ENCODE data around the gene CLEC16A.

CLEC16A gene

DNA sequence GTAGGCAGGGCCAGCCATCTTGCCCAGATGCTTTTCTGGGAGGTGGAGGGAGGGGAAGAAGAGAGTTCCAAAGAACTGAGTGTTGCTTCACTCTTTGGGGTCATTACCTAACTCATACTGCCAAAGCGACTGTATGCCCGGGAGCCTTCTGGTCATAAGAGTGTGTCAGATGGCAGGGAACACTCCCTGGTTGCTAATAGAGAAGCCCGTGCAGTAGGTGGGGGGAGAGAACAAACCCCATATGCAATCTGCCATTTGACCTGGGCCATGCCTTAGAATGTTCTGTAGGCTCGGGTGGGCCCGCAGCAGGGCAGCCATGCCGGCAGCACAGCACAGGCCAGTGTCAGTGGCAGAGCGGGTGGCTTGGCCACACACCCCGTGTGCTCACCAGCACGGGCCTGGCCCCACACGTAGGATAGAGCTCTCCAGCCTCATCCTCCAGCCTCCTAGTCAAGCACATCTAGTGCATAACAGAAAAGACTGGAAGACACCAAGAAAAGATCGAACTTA is 191.2 kb downstream of the CLEC16A start:
- no peak overlapping the region for H3K4me3 ChIP-seq (ENCODE audit: low read depth, low read length)
- TF ChIP-seq, protein P1, sequence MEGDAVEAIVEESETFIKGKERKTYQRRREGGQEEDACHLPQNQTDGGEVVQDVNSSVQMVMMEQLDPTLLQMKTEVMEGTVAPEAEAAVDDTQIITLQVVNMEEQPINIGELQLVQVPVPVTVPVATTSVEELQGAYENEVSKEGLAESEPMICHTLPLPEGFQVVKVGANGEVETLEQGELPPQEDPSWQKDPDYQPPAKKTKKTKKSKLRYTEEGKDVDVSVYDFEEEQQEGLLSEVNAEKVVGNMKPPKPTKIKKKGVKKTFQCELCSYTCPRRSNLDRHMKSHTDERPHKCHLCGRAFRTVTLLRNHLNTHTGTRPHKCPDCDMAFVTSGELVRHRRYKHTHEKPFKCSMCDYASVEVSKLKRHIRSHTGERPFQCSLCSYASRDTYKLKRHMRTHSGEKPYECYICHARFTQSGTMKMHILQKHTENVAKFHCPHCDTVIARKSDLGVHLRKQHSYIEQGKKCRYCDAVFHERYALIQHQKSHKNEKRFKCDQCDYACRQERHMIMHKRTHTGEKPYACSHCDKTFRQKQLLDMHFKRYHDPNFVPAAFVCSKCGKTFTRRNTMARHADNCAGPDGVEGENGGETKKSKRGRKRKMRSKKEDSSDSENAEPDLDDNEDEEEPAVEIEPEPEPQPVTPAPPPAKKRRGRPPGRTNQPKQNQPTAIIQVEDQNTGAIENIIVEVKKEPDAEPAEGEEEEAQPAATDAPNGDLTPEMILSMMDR (IDR thresholded peaks at IDR 0.05; ENCODE audit: low read depth, low read length, missing control alignments) = no peak
- in situ Hi-C loops (cut with HindIII; ENCODE audit: low sequenced_read_pairs) = loop anchor here (5.0 kb wide), 1 partner anchor 77 kb away; no protein-coding TSS in a partner anchor
- no peak for DNase-seq (ENCODE audit: low read depth)

DNA sequence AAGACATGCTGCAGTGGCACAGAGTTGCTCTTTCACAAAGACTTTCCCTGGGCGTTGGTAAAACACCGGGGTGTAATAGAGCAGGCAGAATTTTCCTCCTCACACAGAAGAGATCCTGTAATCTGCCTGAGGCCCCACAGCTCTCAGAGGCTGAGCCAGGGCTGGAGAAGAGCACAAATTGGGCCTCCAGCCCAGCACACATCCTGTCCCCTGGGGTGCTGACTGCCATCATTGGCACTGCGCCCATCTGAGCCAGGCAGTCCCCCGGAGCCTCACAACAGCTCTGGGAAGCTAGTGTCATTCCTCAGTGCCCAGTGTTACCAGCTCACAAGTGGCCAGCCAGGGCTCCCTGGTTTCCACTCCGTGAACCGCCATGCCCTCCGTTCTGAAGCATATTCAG is 192.2 kb downstream of the CLEC16A start:
- TF ChIP-seq, protein P1 (IDR thresholded peaks at IDR 0.05; ENCODE audit: low read depth, low read length, missing control alignments) = no peak
- H3K4me3 ChIP-seq (ENCODE audit: low read depth, low read length) = no peak overlapping the region
- no peak for DNase-seq (ENCODE audit: low read depth)
- in situ Hi-C loops (cut with HindIII; ENCODE audit: low sequenced_read_pairs) = loop anchor here (5.0 kb wide), 1 partner anchor 76 kb away; no protein-coding TSS in a partner anchor

DNA sequence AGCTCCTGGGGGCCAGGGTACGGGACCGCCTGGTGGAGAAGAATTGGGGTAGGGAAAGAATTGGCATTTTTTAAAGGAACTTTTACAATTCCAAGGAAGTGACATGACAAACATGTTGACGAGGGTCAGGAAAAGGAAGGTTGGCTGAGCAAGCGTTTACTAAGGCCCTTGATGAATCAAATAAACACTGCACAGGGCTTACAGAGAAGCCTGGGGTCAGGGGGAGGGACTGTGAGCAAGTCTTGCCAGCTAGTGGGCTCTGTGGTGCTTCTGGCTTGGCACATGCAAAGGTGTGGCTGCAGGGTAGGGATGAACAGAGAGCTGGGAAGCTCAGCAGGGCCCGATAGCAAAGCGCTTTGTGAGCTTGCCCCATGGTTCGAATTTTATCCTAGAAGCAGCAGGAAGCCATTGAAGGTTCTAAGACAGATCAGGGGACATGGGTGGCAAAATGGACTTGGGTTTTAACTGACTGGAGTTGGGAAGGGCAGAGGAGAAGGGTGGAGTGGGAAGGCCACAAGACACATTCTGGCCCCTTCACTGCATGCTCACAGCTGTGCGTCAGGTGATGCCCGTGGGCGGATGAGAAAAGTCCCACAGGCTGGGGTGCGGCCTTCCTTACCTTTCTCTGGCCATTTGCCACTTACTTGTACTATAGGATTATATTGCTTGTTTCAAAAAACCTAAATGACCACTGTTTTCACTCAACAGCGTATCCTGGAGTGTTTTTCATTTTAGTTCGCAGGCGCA is 193.8 kb downstream of the CLEC16A start:
- H3K4me3 ChIP-seq (ENCODE audit: low read depth, low read length) = no peak overlapping the region
- TF ChIP-seq, protein P1 (IDR thresholded peaks at IDR 0.05; ENCODE audit: low read depth, low read length, missing control alignments) = no peak
- DNase-seq (ENCODE audit: low read depth) = no peak
- in situ Hi-C loops (cut with HindIII; ENCODE audit: low sequenced_read_pairs) = loop anchor here (5.0 kb wide), 1 partner anchor 74 kb away; no protein-coding TSS in a partner anchor

DNA sequence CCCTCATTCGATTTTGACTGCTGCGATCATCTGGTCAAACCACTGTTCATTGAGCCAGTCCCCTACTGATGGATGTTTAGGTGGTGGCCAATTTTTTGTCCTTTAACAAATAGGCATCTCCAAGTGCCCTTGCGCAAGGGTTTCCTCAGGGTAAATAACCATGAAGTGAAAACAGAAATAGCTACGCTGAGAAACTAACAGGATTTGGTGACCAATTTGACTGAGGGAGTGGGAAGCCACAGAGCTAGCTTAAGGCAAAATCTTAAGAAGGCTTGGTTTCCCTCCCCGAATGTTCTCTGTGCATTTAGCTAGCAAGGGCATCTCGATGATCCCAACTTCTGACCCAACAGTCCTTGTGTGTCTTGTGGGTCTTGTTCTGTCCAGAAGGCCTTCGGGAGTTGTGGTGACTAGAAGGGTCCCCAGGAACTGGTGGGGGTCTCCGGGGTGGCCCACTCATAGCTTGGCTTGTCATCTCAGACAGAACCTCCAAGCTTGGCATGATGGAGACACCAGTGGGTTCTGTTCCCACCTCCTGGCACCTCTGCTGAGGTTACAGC is 194.5 kb downstream of the CLEC16A start:
- DNase-seq (ENCODE audit: low read depth) = no peak
- in situ Hi-C loops (cut with HindIII; ENCODE audit: low sequenced_read_pairs) = loop anchor here (5.0 kb wide), 1 partner anchor 73 kb away; no protein-coding TSS in a partner anchor
- no peak overlapping the region for H3K4me3 ChIP-seq (ENCODE audit: low read depth, low read length)
- TF ChIP-seq, protein P1 (IDR thresholded peaks at IDR 0.05; ENCODE audit: low read depth, low read length, missing control alignments) = no peak

DNA sequence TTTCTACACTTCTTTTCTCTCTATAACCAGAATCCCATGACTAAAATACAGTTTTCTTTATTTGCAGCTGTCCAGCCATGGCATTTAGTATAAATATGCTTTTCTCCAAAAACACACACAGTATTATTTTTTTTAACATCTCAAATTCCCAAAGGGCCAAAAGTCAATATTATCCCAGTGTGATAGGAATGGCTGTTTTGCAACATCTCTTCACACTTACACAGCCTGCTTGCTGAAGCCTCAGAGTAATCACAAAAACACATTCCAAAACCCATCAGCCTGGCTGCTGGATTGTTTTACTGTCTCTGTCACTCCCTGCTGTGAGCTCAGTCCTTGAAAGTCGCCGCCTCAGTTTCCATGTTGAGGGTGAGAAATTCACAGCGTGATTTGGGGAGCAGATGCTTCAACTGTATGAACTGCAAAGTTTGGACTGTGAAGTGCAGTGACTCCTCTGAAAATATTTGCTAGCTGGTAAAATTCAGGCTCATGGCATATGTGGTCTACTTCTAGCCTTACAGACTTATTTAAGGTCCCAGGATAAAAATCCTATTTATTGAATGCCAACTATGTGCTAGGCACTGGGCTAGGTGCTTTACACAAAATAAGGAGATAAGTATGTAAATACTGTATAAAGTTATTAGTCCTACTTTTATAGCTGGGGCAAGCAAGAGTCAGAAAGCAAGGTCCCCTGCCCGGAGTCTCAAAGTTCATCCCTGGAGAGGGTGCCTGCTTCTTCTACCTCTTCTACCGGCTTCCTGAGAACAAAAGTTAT is 195.1 kb downstream of the CLEC16A start:
- in situ Hi-C loops (cut with HindIII; ENCODE audit: low sequenced_read_pairs) = loop anchor here (5.0 kb wide), 1 partner anchor 73 kb away; no protein-coding TSS in a partner anchor
- no peak overlapping the region for H3K4me3 ChIP-seq (ENCODE audit: low read depth, low read length)
- DNase-seq (ENCODE audit: low read depth) = no peak
- TF ChIP-seq, protein P1 (IDR thresholded peaks at IDR 0.05; ENCODE audit: low read depth, low read length, missing control alignments) = no peak

DNA sequence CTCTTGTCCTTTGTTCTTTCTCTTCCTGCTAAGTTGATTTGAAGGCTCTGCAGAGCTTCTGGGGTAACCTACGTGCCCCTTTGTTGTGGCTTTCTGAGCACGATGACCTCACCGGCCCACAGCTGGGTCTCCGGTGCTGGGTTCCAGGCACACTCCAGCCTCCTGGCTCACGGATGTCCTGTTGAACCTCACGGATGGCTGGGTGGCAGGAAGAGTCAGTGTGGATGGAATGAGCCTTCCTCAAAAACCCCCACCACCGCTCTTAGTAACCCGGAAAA is 195.7 kb downstream of the CLEC16A start:
- no peak overlapping the region for H3K4me3 ChIP-seq (ENCODE audit: low read depth, low read length)
- in situ Hi-C loops (cut with HindIII; ENCODE audit: low sequenced_read_pairs) = no loop called here
- no peak for DNase-seq (ENCODE audit: low read depth)
- TF ChIP-seq, protein P1 (IDR thresholded peaks at IDR 0.05; ENCODE audit: low read depth, low read length, missing control alignments) = no peak

All from astrocyte of the cerebellum (primary cell).